H9 (cell line): ENCODE results near the gene CFAP299. TPM values are rescaled to one million over a fixed set of nuclear protein-coding genes. Genes with fewer than 3 reads are reported as not detected.

Source experiments
- DNase-seq: peaks from one replicate; pipeline ENCODE4 v3.0.0-alpha.2; 2017
- H2AFZ ChIP-seq: one replicate; pipeline ENCODE4 v1.6.1; 2013; ENCODE audit warnings: mild to moderate bottlenecking, low read length, control low read depth, moderate library complexity
- H2AK5ac ChIP-seq: 2 replicates; pipeline ENCODE4 v1.6.1; 2013; ENCODE audit warnings: low read length, control low read depth, mixed read lengths; ENCODE audit not compliant: insufficient read length
- H2BK120ac ChIP-seq: one replicate; pipeline ENCODE4 v1.6.1; 2013; ENCODE audit warnings: low read depth, mild to moderate bottlenecking, low read length, control low read depth, inconsistent platforms; ENCODE audit not compliant: poor library complexity, severe bottlenecking
- H2BK12ac ChIP-seq: 2 replicates; pipeline ENCODE4 v1.6.1; 2013; ENCODE audit warnings: low read length, control low read depth, mixed read lengths, low read depth; ENCODE audit not compliant: insufficient read length
- H2BK15ac ChIP-seq: 2 replicates; pipeline ENCODE4 v1.6.1; 2013; ENCODE audit warnings: low read depth, low read length, control low read depth
- H2BK20ac ChIP-seq: one replicate; pipeline ENCODE4 v1.6.1; 2013; ENCODE audit warnings: low read depth, mild to moderate bottlenecking, low read length, control low read depth, inconsistent platforms; ENCODE audit not compliant: poor library complexity, severe bottlenecking
- H2BK5ac ChIP-seq: 2 replicates; pipeline ENCODE4 v1.6.1; 2013; ENCODE audit warnings: low read length, control low read depth, mixed read lengths; ENCODE audit not compliant: insufficient read length
- H3K14ac ChIP-seq: 2 replicates; pipeline ENCODE4 v1.6.1; 2013; ENCODE audit warnings: low read length, control low read depth; ENCODE audit not compliant: insufficient read depth
- H3K18ac ChIP-seq: 2 replicates; pipeline ENCODE4 v1.6.1; 2013; ENCODE audit warnings: low read depth, mild to moderate bottlenecking, mixed read lengths, low read length, control low read depth; ENCODE audit not compliant: insufficient read length
- H3K23ac ChIP-seq: 2 replicates; pipeline ENCODE4 v1.6.1; 2013; ENCODE audit warnings: low read length, control low read depth, mixed read lengths, low read depth; ENCODE audit not compliant: insufficient read length
- H3K23me2 ChIP-seq: 2 replicates; pipeline ENCODE4 v1.6.1; 2013; ENCODE audit warnings: low read depth, mild to moderate bottlenecking, mixed read lengths, low read length, control low read depth; ENCODE audit not compliant: insufficient read length, poor library complexity, severe bottlenecking
- H3K27ac ChIP-seq: 2 replicates; pipeline ENCODE4 v1.5.1; 2013; ENCODE audit warnings: low read length, control low read depth, mixed read lengths, low read depth; ENCODE audit not compliant: insufficient read length
- H3K27me3 ChIP-seq: 2 replicates; pipeline ENCODE4 v1.6.1; 2013; ENCODE audit warnings: low read length, control low read depth, inconsistent platforms; ENCODE audit not compliant: insufficient read depth
- H3K4ac ChIP-seq: 2 replicates; pipeline ENCODE4 v1.6.1; 2013; ENCODE audit warnings: low read depth, mild to moderate bottlenecking, control low read depth, inconsistent platforms, low read length, moderate library complexity
- H3K4me1 ChIP-seq: 2 replicates; pipeline ENCODE4 v1.6.1; 2013; ENCODE audit warnings: low read length, control low read depth, inconsistent platforms; ENCODE audit not compliant: insufficient read depth
- H3K4me2 ChIP-seq: 2 replicates; pipeline ENCODE4 v1.6.1; 2013; ENCODE audit warnings: low read length, control low read depth, mixed read lengths; ENCODE audit not compliant: insufficient read length, insufficient read depth
- H3K56ac ChIP-seq: 2 replicates; pipeline ENCODE4 v1.6.1; 2013; ENCODE audit warnings: low read depth, mild to moderate bottlenecking, mixed read lengths, low read length, control low read depth; ENCODE audit not compliant: insufficient read length
- H3K79me1 ChIP-seq: 2 replicates; pipeline ENCODE4 v1.6.1; 2013; ENCODE audit warnings: low read depth, mild to moderate bottlenecking, moderate library complexity, low read length, control low read depth, inconsistent platforms; ENCODE audit not compliant: insufficient read depth, poor library complexity, severe bottlenecking
- H3K79me2 ChIP-seq: 2 replicates; pipeline ENCODE4 v1.6.1; 2013; ENCODE audit warnings: low read length, control low read depth, inconsistent platforms; ENCODE audit not compliant: insufficient read depth
- H3K9ac ChIP-seq: 2 replicates; pipeline ENCODE4 v1.6.1; 2013; ENCODE audit warnings: low read length, control low read depth, mixed read lengths; ENCODE audit not compliant: insufficient read length; ENCODE audit errors: extremely low read depth
- H3K9me3 ChIP-seq: one replicate; pipeline ENCODE4 v1.6.1; 2013; ENCODE audit warnings: low read depth, low read length, inconsistent platforms; ENCODE audit not compliant: control insufficient read depth
- H3T11ph ChIP-seq: one replicate; pipeline ENCODE4 v1.6.1; 2013; ENCODE audit warnings: mild to moderate bottlenecking, low read length, control low read depth, inconsistent platforms
- H4K20me1 ChIP-seq: one replicate; pipeline ENCODE4 v1.6.1; 2013; ENCODE audit not compliant: control insufficient read depth, insufficient read length, insufficient read depth
- H4K5ac ChIP-seq: 2 replicates; pipeline ENCODE4 v1.6.1; 2013; ENCODE audit warnings: low read depth, mild to moderate bottlenecking, mixed read lengths, low read length, control low read depth; ENCODE audit not compliant: insufficient read length
- H4K8ac ChIP-seq: replicated peaks from 2 replicates; pipeline ENCODE4 v1.6.1; 2013; ENCODE audit warnings: low read length, control low read depth, mixed read lengths, low read depth; ENCODE audit not compliant: insufficient read length
- H4K91ac ChIP-seq: 2 replicates; pipeline ENCODE4 v1.6.1; 2013; ENCODE audit warnings: low read depth, mild to moderate bottlenecking, moderate library complexity, mixed read lengths, low read length, control low read depth; ENCODE audit not compliant: insufficient read length
- H3K27ac Mint-ChIP-seq, 3 experiments: 2 replicates in 2 of 3; 3 replicates in 1 of 3; pipeline ENCODE4 v1.8.0; 2020 to 2021; ENCODE audit warnings: mixed read lengths in 3 of 3, mild to moderate bottlenecking in 1 of 3, moderate library complexity in 1 of 3
- H3K27me3 Mint-ChIP-seq: 2 replicates; pipeline ENCODE4 v1.8.0; 2021; ENCODE audit warnings: low read depth, mild to moderate bottlenecking, moderate library complexity, mixed read lengths
- H3K36me3 Mint-ChIP-seq, 3 experiments: 2 replicates in 2 of 3; 3 replicates in 1 of 3; pipeline ENCODE4 v1.8.0; 2020 to 2021; ENCODE audit warnings: low read depth in 3 of 3, mixed read lengths in 3 of 3; ENCODE audit not compliant: insufficient read depth in 1 of 3
- H3K4me1 Mint-ChIP-seq, 2 experiments: 2 replicates each; pipeline ENCODE4 v1.8.0; 2020; ENCODE audit warnings: mixed read lengths in 2 of 2
- H3K4me3 Mint-ChIP-seq, 2 experiments: 2 replicates in 1 of 2; 3 replicates in 1 of 2; pipeline ENCODE4 v1.8.0; 2020 to 2021; ENCODE audit warnings: mild to moderate bottlenecking in 2 of 2, mixed read lengths in 2 of 2, moderate library complexity in 1 of 2
- H3K9me3 Mint-ChIP-seq, 2 experiments: 2 replicates in 1 of 2; 3 replicates in 1 of 2; pipeline ENCODE4 v1.8.0; 2020; ENCODE audit warnings: mild to moderate bottlenecking in 2 of 2, mixed read lengths in 2 of 2, moderate library complexity in 1 of 2
- CTCF ChIP-seq: fragments of 200-600 bp; sonication (generic); conservative IDR thresholded peaks from 3 replicates; pipeline ENCODE4 v1.8.0; 2021; ENCODE audit warnings: antibody characterized with exemption, mild to moderate bottlenecking
- total RNA-seq: library from RNA; stranded (reverse); gene quantifications from 2 replicates; pipeline ENCODE4 v1.2.1, GENCODE V29; 2021

CFAP299 gene
- total RNA-seq, 1 experiment from 2014 or later, result not detected

DNA sequence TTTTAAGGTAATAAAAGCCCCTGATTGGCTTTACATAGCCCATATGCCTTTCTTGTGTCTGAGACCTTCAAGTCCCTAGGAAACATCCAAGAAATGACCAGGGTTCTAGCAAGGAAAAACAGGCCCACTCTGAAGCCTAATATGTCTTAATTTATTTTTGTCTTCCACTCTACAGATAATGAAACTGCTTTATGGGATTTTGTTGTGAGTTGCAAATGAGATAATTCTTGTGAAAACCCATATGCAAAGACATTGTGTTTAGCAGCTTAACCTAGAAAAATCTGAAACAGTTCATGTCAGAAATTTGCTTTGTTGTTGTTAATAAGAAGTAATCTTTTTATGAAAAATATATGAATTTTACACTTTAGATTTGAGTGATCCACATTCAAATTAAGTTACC lies 504.3 kb downstream of the CFAP299 start:
- Mint-ChIP-seq H3K27me3 (no peaks in the 10 kb centered on the region), H3K36me3 (no peaks in the 10 kb centered on the region; a peak in 1 of 7 replicates), H3K4me1 (no peaks in the 10 kb centered on the region), H3K4me3 (no peak overlapping the region), H3K27ac (no peak overlapping the region), H3K9me3 (no peaks in the 10 kb centered on the region; a peak in 1 of 5 replicates)
- Histone ChIP-seq H3K27me3 (no peaks in the 10 kb centered on the region), H3K4me2 (no peak overlapping the region), H3K56ac (no peak overlapping the region), H4K20me1 (no peaks in the 10 kb centered on the region), H2AK5ac (no peak overlapping the region), H3K79me1 (no peaks in the 10 kb centered on the region), H3K79me2 (no peaks in the 10 kb centered on the region), H3K9me3 (no peaks in the 10 kb centered on the region), H3K23me2 (no peaks in the 10 kb centered on the region), H3T11ph (no peak overlapping the region), H3K4ac (no peak overlapping the region), H4K91ac (no peak overlapping the region), H3K9ac (no peak overlapping the region), H4K5ac (no peak overlapping the region), H2BK15ac (no peak overlapping the region), H3K27ac (no peak overlapping the region), H2BK20ac (no peak overlapping the region), H2AFZ (no peak overlapping the region), H3K18ac (no peak overlapping the region), H3K23ac (no peak overlapping the region), H4K8ac (no peak overlapping the region), H2BK120ac (no peak overlapping the region), H3K14ac (no peak overlapping the region), H3K4me1 (no peaks in the 10 kb centered on the region), H2BK12ac (no peak overlapping the region), H2BK5ac (no peak overlapping the region)
- no peak for DNase-seq
- no peak for TF ChIP-seq CTCF
